BLaER1 treated with 17β-estradiol and CSF1 and Interleukin-3, amounts not matched to agents 10 nM and 100 nM (cell line): ENCODE data around the gene CDK11B.

Experiments
- H3K27ac ChIP-seq, 11 experiments: shearing (Covaris generic); formaldehyde crosslinking; 2 replicates each; pipeline ENCODE4 v1.8.1; 2022
- H3K27me3 ChIP-seq, 11 experiments: shearing (Covaris generic); formaldehyde crosslinking; 2 replicates each; pipeline ENCODE4 v1.8.1; 2022
- H3K36me3 ChIP-seq, 11 experiments: shearing (Covaris generic); formaldehyde crosslinking; 2 replicates each; pipeline ENCODE4 v1.8.1; 2022
- H3K4me1 ChIP-seq, 10 experiments: shearing (Covaris generic); formaldehyde crosslinking; 2 replicates each; pipeline ENCODE4 v1.8.1; 2022
- H3K4me2 ChIP-seq, 11 experiments: shearing (Covaris generic); formaldehyde crosslinking; 2 replicates each; pipeline ENCODE4 v1.8.1; 2022
- H3K4me3 ChIP-seq, 10 experiments: shearing (Covaris generic); formaldehyde crosslinking; 2 replicates each; pipeline ENCODE4 v1.8.1; 2022
- H3K9ac ChIP-seq, 11 experiments: shearing (Covaris generic); formaldehyde crosslinking; 2 replicates each; pipeline ENCODE4 v1.8.1; 2022
- H3K9me3 ChIP-seq, 11 experiments: shearing (Covaris generic); formaldehyde crosslinking; replicated peaks in 1 of 11; 2 replicates each; pipeline ENCODE4 v1.8.1; 2022
- H4K20me1 ChIP-seq, 11 experiments: shearing (Covaris generic); formaldehyde crosslinking; 2 replicates each; pipeline ENCODE4 v1.8.1; 2022
- Cebpa-rat ChIP-seq, 11 experiments: shearing (Covaris generic); IDR thresholded peaks; 2 replicates each; pipeline ENCODE4 v1.8.1; 2022

Gene CDK11B

GRCh38 chr1:1631782-1632420 is 26.9 kb downstream of the CDK11B start, which contains the start of gene MMP23B:
Gene MMP23B, plus strand, starts transcription at chr1:1632173. Its CDS starts 46 bp downstream, at chr1:1632219.
- no peak for TF ChIP-seq Cebpa-rat (IDR thresholded peaks at IDR 0.05)
- peaks cover 5 to 7% (median 7%) of the 10 kb centered on the region in 11 experiments; a peak in 19 of 22 replicates for H3K36me3 ChIP-seq
- peak within 1 kb of the TSS in 3 of 10 experiments; percentile 41 to 60 (median 49); a peak in 3 of 20 replicates for H3K4me3 ChIP-seq
- H3K4me1 ChIP-seq: peaks cover 15 to 40% (median 34%) of the 10 kb centered on the region in 10 experiments
- peak within 1 kb of the TSS in 4 of 11 experiments; percentile 71 to 79 (median 75); a peak in 6 of 22 replicates for H3K9ac ChIP-seq
- no peaks in the 10 kb centered on the region for H3K9me3 ChIP-seq
- H3K4me2 ChIP-seq: peak within 1 kb of the TSS in 10 of 11 experiments; percentile 81 to 95 (median 86); a peak in 17 of 22 replicates
- peak within 1 kb of the TSS in 1 of 11 experiments; percentile 73; a peak in 2 of 22 replicates for H3K27ac ChIP-seq
- H4K20me1 ChIP-seq: peaks cover 0 to 40% (median 6%) of the 10 kb centered on the region in 11 experiments; a peak in 7 of 22 replicates
- H3K27me3 ChIP-seq: peaks cover 21 to 42% (median 22%) of the 10 kb centered on the region in 11 experiments

- peak overlapping the region in 9 of 10 experiments; percentile 38 to 61 (median 49); a peak in 14 of 20 replicates for H3K4me3 ChIP-seq
- H3K36me3 ChIP-seq: no peaks in the 10 kb centered on the region; a peak in 2 of 22 replicates
- peaks cover 21 to 42% (median 22%) of the 10 kb centered on the region in 11 experiments for H3K27me3 ChIP-seq
- peaks cover 15 to 40% (median 34%) of the 10 kb centered on the region in 10 experiments for H3K4me1 ChIP-seq
- TF ChIP-seq Cebpa-rat (IDR thresholded peaks at IDR 0.05): no peak
- H3K9ac ChIP-seq: peak overlapping the region in 5 of 11 experiments; percentile 50 to 79 (median 74); a peak in 10 of 22 replicates
- H4K20me1 ChIP-seq: peaks cover 0 to 35% (median 6%) of the 10 kb centered on the region in 11 experiments; a peak in 8 of 22 replicates
- H3K27ac ChIP-seq: peak overlapping the region in 5 of 11 experiments; percentile 35 to 74 (median 73); a peak in 8 of 22 replicates
- H3K4me2 ChIP-seq: peak overlapping the region; percentile 78 to 95 (median 86)
- no peaks in the 10 kb centered on the region for H3K9me3 ChIP-seq
Observed at GRCh38 chr1:1630965-1631781, 27.6 kb downstream of the CDK11B start.

- no peak for TF ChIP-seq Cebpa-rat (IDR thresholded peaks at IDR 0.05)
- H3K4me2 ChIP-seq: peak overlapping the region; percentile 78 to 95 (median 86)
- H3K9me3 ChIP-seq: no peaks in the 10 kb centered on the region
- H3K9ac ChIP-seq: peak overlapping the region in 10 of 11 experiments; percentile 42 to 79 (median 52); a peak in 16 of 22 replicates
- no peaks in the 10 kb centered on the region; a peak in 2 of 22 replicates for H3K36me3 ChIP-seq
- peak overlapping the region; percentile 38 to 61 (median 48); a peak in 18 of 20 replicates for H3K4me3 ChIP-seq
- H4K20me1 ChIP-seq: peaks cover 0 to 35% (median 6%) of the 10 kb centered on the region in 11 experiments; a peak in 8 of 22 replicates
- peaks cover 15 to 40% (median 34%) of the 10 kb centered on the region in 10 experiments for H3K4me1 ChIP-seq
- peaks cover 21 to 42% (median 22%) of the 10 kb centered on the region in 11 experiments for H3K27me3 ChIP-seq
- peak overlapping the region in 8 of 11 experiments; percentile 35 to 74 (median 64); a peak in 13 of 22 replicates for H3K27ac ChIP-seq
Observed at GRCh38 chr1:1630191-1630964, 28.4 kb downstream of the CDK11B start.

GRCh38 chr1:1629430-1630190 is 29.2 kb downstream of the CDK11B start:
- Histone ChIP-seq H3K4me1 (peaks cover 15 to 40% (median 34%) of the 10 kb centered on the region in 10 experiments), H3K9me3 (no peaks in the 10 kb centered on the region), H3K9ac (peak overlapping the region; percentile 52 to 84 (median 70); a peak in 21 of 22 replicates), H3K27ac (peak overlapping the region in 9 of 11 experiments; percentile 48 to 81 (median 67); a peak in 18 of 22 replicates), H3K4me3 (peak overlapping the region; percentile 33 to 67 (median 56)), H3K36me3 (no peaks in the 10 kb centered on the region; a peak in 2 of 22 replicates), H3K27me3 (peaks cover 21 to 42% (median 22%) of the 10 kb centered on the region in 11 experiments), H3K4me2 (peak overlapping the region; percentile 81 to 95 (median 93)), H4K20me1 (peaks cover 0 to 37% (median 6%) of the 10 kb centered on the region in 11 experiments; a peak in 8 of 22 replicates)
- TF ChIP-seq Cebpa-rat (IDR thresholded peaks at IDR 0.05): no peak

GRCh38 chr1:1628754-1629429 is 29.9 kb downstream of the CDK11B start:
- Histone ChIP-seq H3K36me3 (peaks cover 0 to 3% (median 0%) of the 10 kb centered on the region in 11 experiments; a peak in 2 of 22 replicates), H3K4me1 (peaks cover 15 to 40% (median 34%) of the 10 kb centered on the region in 10 experiments), H3K27me3 (peaks cover 21 to 42% (median 22%) of the 10 kb centered on the region in 11 experiments), H3K4me2 (peak overlapping the region; percentile 81 to 95 (median 93)), H4K20me1 (peaks cover 0 to 45% (median 6%) of the 10 kb centered on the region in 11 experiments; a peak in 10 of 22 replicates), H3K4me3 (peak overlapping the region; percentile 33 to 67 (median 56)), H3K9me3 (no peaks in the 10 kb centered on the region), H3K9ac (peak overlapping the region; percentile 52 to 84 (median 70)), H3K27ac (peak overlapping the region in 9 of 11 experiments; percentile 48 to 81 (median 67); a peak in 18 of 22 replicates)
- no peak for TF ChIP-seq Cebpa-rat (IDR thresholded peaks at IDR 0.05)

- TF ChIP-seq Cebpa-rat (IDR thresholded peaks at IDR 0.05): no peak
- peak overlapping the region in 6 of 11 experiments; percentile 69 to 84 (median 80); a peak in 9 of 22 replicates for H3K9ac ChIP-seq
- H3K27ac ChIP-seq: peak overlapping the region in 2 of 11 experiments; percentile 64 to 81; a peak in 3 of 22 replicates
- H3K4me3 ChIP-seq: peak overlapping the region in 4 of 10 experiments; percentile 54 to 64 (median 58); a peak in 4 of 20 replicates
- peaks cover 0 to 5% (median 0%) of the 10 kb centered on the region in 11 experiments; a peak in 2 of 22 replicates for H3K36me3 ChIP-seq
- H3K4me1 ChIP-seq: peaks cover 15 to 40% (median 34%) of the 10 kb centered on the region in 10 experiments
- H3K9me3 ChIP-seq: no peaks in the 10 kb centered on the region
- H3K27me3 ChIP-seq: peaks cover 21 to 42% (median 22%) of the 10 kb centered on the region in 11 experiments
- peaks cover 0 to 53% (median 6%) of the 10 kb centered on the region in 11 experiments; a peak in 10 of 22 replicates for H4K20me1 ChIP-seq
- H3K4me2 ChIP-seq: peak overlapping the region; percentile 81 to 95 (median 93); a peak in 20 of 22 replicates
Observed at GRCh38 chr1:1627829-1628753, 30.7 kb downstream of the CDK11B start.
